K562 (cell line): ENCODE results near the gene EEF1A2. TPM values are rescaled to one million over a fixed set of nuclear protein-coding genes. Genes with fewer than 3 reads are reported as not detected.

Experiments used
- ATAC-seq: fragments of 200-7000 bp; cut with Tn5 transposase; 3 replicates; pipeline ENCODE4 v1.9.1; 2020; ENCODE audit warnings: moderate library complexity
- BruUV-seq: library from RNA; stranded (reverse); fragments of 400-500 nt; replicated peaks from 2 replicates; lab custom pipeline; 2021; lab: Mats Ljungman, UMichigan
- CTCF ChIA-PET: fragments of 300-600 bp; formaldehyde crosslinking; extraction: SDS; loops from one replicate; lab custom pipeline; 2021; ENCODE audit warnings: low intra/inter-chr PET ratio; lab: Yijun Ruan, JAX
- POLR2A ChIA-PET: fragments of 300-600, 350-650 bp; sonication (Branson Sonifier 250); formaldehyde crosslinking; extraction: SDS; loops from one replicate; lab custom pipeline; 2021; ENCODE audit warnings: antibody characterized with exemption, inconsistent platforms; lab: Yijun Ruan, JAX
- DNase-seq, 4 experiments: peaks; one replicate each; pipeline versions ENCODE4 v3.0.0 to v3.0.0-alpha.2; 2011 to 2018; ENCODE audit warnings: low spot score in 3 of 4, mixed read lengths in 3 of 4; ENCODE audit errors: extremely low read depth in 1 of 4
- FAIRE-seq: peaks from 2 replicates; lab custom pipeline; 2011; peaks lifted over from hg19 to GRCh38; lab: Jason Lieb, UNC
- H2AFZ ChIP-seq: 2 replicates; pipeline ENCODE4 v1.6.0; 2011; ENCODE audit warnings: low read depth, low read length, control low read depth, inconsistent platforms
- H3K27ac ChIP-seq: fragments of 200-600 bp; 3 replicates; pipeline ENCODE4 v1.8.0; 2011; ENCODE audit warnings: low read depth, mild to moderate bottlenecking, control low read depth, inconsistent platforms, low read length, moderate library complexity, mixed read lengths; ENCODE audit errors: extremely low read depth
- H3K27me3 ChIP-seq, 2 experiments: fragments of 300-600 bp in 1 of 2; 2 replicates in 1 of 2; 3 replicates in 1 of 2; pipeline versions ENCODE4 v1.6.0 to v1.8.0; 2011; ENCODE audit warnings: inconsistent platforms in 2 of 2, low read length in 2 of 2, mild to moderate bottlenecking in 1 of 2, mixed read lengths in 1 of 2, moderate library complexity in 1 of 2; ENCODE audit not compliant: control insufficient read depth in 2 of 2, insufficient read depth in 2 of 2
- H3K36me3 ChIP-seq: fragments of 300-600 bp; 3 replicates; pipeline ENCODE4 v1.8.0; 2011; ENCODE audit warnings: mild to moderate bottlenecking, low read length, inconsistent platforms; ENCODE audit not compliant: control insufficient read depth, insufficient read depth
- H3K4me1 ChIP-seq, 2 experiments: fragments of 200-600 bp in 1 of 2; replicated peaks in 1 of 2; 2 replicates in 1 of 2; 3 replicates in 1 of 2; pipeline versions ENCODE4 v1.5.1 to v1.8.0; 2011; ENCODE audit warnings: inconsistent platforms in 2 of 2, low read length in 2 of 2, mild to moderate bottlenecking in 1 of 2, mixed read lengths in 1 of 2, moderate library complexity in 1 of 2; ENCODE audit not compliant: control insufficient read depth in 2 of 2, insufficient read depth in 2 of 2
- H3K4me2 ChIP-seq: 2 replicates; pipeline ENCODE4 v1.6.1; 2011; ENCODE audit warnings: low read length, control low read depth, inconsistent platforms, mixed read lengths; ENCODE audit not compliant: insufficient read depth
- H3K4me3 ChIP-seq: fragments of 200-600 bp; sonication (generic), shearing (Covaris generic); 2 replicates; pipeline ENCODE4 v1.5.1; 2016; ENCODE audit warnings: control low read depth, inconsistent platforms
- H3K79me2 ChIP-seq: fragments of 200-600 bp; 3 replicates; pipeline ENCODE4 v1.8.0; 2011; ENCODE audit warnings: low read length, inconsistent platforms; ENCODE audit not compliant: control insufficient read depth, insufficient read depth
- H3K9ac ChIP-seq, 2 experiments: 2 replicates each; pipeline versions ENCODE4 v1.6.0 to v1.6.1; 2011; ENCODE audit warnings: low read depth in 2 of 2, low read length in 2 of 2, control low read depth in 1 of 2, inconsistent platforms in 1 of 2, mild to moderate bottlenecking in 1 of 2, mixed read lengths in 1 of 2; ENCODE audit not compliant: insufficient read depth in 1 of 2
- H3K9me1 ChIP-seq: one replicate; pipeline ENCODE4 v1.6.0; 2011; ENCODE audit warnings: inconsistent platforms, mild to moderate bottlenecking, low read length, moderate library complexity; ENCODE audit not compliant: control insufficient read depth, insufficient read depth
- H3K9me3 ChIP-seq: replicated peaks from 2 replicates; pipeline ENCODE4 v1.5.1; 2011; ENCODE audit warnings: low read depth, low read length, inconsistent platforms; ENCODE audit not compliant: control insufficient read depth, insufficient read depth
- H4K20me1 ChIP-seq: replicated peaks from 2 replicates; pipeline ENCODE4 v1.6.1; 2011; ENCODE audit warnings: low read length, inconsistent platforms, mixed read lengths; ENCODE audit not compliant: control insufficient read depth, insufficient read depth
- ELF4 ChIP-seq: fragments of 450-650 bp; formaldehyde crosslinking; IDR thresholded peaks from 2 replicates; pipeline ENCODE4 v1.4.0; 2022; ENCODE audit warnings: missing genetic modification characterization
- ETS2 ChIP-seq: IDR thresholded peaks from 2 replicates; pipeline ENCODE4 v1.6.1; 2016; ENCODE audit warnings: borderline replicate concordance, missing genetic modification characterization, mild to moderate bottlenecking, moderate library complexity, missing compliant biosample characterization; ENCODE audit not compliant: poor library complexity, severe bottlenecking
- HDAC1 ChIP-seq, 2 experiments: fragments of 450-650 bp; IDR thresholded peaks; 2 replicates each; pipeline ENCODE4 v1.6.1; 2016 to 2017; ENCODE audit warnings: inconsistent platforms in 1 of 2, mild to moderate bottlenecking in 1 of 2, moderate library complexity in 1 of 2
- KAT8 ChIP-seq: fragments of 450-650 bp; IDR thresholded peaks from 2 replicates; pipeline ENCODE4 v1.6.1; 2016; ENCODE audit warnings: low read depth, mild to moderate bottlenecking
- NCOR1 ChIP-seq: fragments of 450-650 bp; IDR thresholded peaks from 2 replicates; pipeline ENCODE4 v1.6.1; 2016; ENCODE audit warnings: mild to moderate bottlenecking, moderate library complexity
- NONO ChIP-seq, 2 experiments: fragments of 200-400 bp in 1 of 2; fragments of 450-650 bp in 1 of 2; formaldehyde crosslinking in 1 of 2; IDR thresholded peaks; 2 replicates each; pipeline ENCODE4 v1.6.1; 2017; ENCODE audit warnings: low read depth in 2 of 2, mild to moderate bottlenecking in 2 of 2, moderate library complexity in 2 of 2, low read length in 1 of 2
- SAP30 ChIP-seq: fragments of 200-600 bp; sonication (generic); IDR thresholded peaks from 2 replicates; pipeline ENCODE4 v1.6.1; 2012; ENCODE audit warnings: borderline replicate concordance, low read depth, mild to moderate bottlenecking, moderate library complexity, low read length, control low read depth, inconsistent platforms; ENCODE audit not compliant: insufficient read depth, poor library complexity, severe bottlenecking
- SMC3 ChIP-seq: conservative IDR thresholded peaks from 2 replicates; pipeline ENCODE4 v1.6.1; 2011; ENCODE audit warnings: low read depth, low read length, improper control_type of control experiment; ENCODE audit not compliant: insufficient read depth
- SRSF7 ChIP-seq: fragments of 200-400 bp; formaldehyde crosslinking; optimal IDR thresholded peaks from 2 replicates; pipeline ENCODE3; 2017; ENCODE audit warnings: mild to moderate bottlenecking, low read depth, low read length
- TARDBP ChIP-seq: fragments of 450-650 bp; IDR thresholded peaks from 2 replicates; pipeline ENCODE4 v1.6.1; 2016
- TEAD2 ChIP-seq: fragments of 450-650 bp; IDR thresholded peaks from 2 replicates; pipeline ENCODE4 v1.6.1; 2016; ENCODE audit warnings: missing genetic modification characterization, control low read depth, missing compliant biosample characterization
- ZNF224 ChIP-seq: sonication (generic); formaldehyde crosslinking; IDR thresholded peaks from 2 replicates; pipeline ENCODE4 v1.8.0; 2022; ENCODE audit warnings: mild to moderate bottlenecking, missing genetic modification reagents
- ZNF282 ChIP-seq: sonication (generic); formaldehyde crosslinking; IDR thresholded peaks from 2 replicates; pipeline ENCODE4 v1.8.1; 2023; ENCODE audit warnings: missing genetic modification reagents
- ZNF384 ChIP-seq: IDR thresholded peaks from 2 replicates; pipeline ENCODE4 v1.6.1; 2012; ENCODE audit warnings: low read depth, low read length, improper control_type of control experiment
- WGBS: fragments of 100-300 bp; shearing (Covaris generic); methylation state at CpG from one replicate; pipeline ENCODE4 v1.1.6; 2016; ENCODE audit warnings: low coverage, mixed read lengths; ENCODE audit not compliant: insufficient coverage; ENCODE audit errors: missing lambda C conversion rate; 5-methylcytosine and 5-hydroxymethylcytosine counted together
- in situ Hi-C: fragments of 300-500 bp; cut with MboI; formaldehyde crosslinking; loops from 4 replicates; pipeline ENCODE4 v1.15.0; 2018; ENCODE audit warnings: inconsistent platforms, mixed read lengths
- intact Hi-C: fragments of 100-400 bp; cut with micrococcal nuclease; formaldehyde crosslinking; loops from 2 replicates; pipeline ENCODE4 v1.14.2; 2022
- polyA plus RNA-seq, 8 experiments: library from polyadenylated mRNA; depleted of rRNA in 4 of 8; stranded (reverse) in 5 of 8; unstranded in 3 of 8; fragments of >200 nt; fragmentation: Nextera tagmentation in 2 of 8; fragmentation: Illumina TruSeq in 1 of 8; extraction: Ambion mirVana in 2 of 8; extraction: Trizol in 1 of 8; gene quantifications; 2 replicates each; pipeline versions ENCODE4 v1.2.1 to v1.2.3, GENCODE V29; 2011 to 2014; ENCODE audit warnings: inconsistent platforms in 1 of 8, missing spikeins in 1 of 8
- total RNA-seq, 7 experiments: library from RNA; depleted of rRNA in 6 of 7; stranded (reverse); fragments of >200 nt in 6 of 7; fragmentation: Illumina TruSeq in 2 of 7; extraction: Trizol in 2 of 7; gene quantifications; 2 replicates each; pipeline versions ENCODE4 v1.2.1 to v1.2.3, GENCODE V29; 2011 to 2021; ENCODE audit warnings: low replicate concordance in 1 of 7
- TF ChIP-seq, protein P1 (sequence below): fragments of 450-650 bp; formaldehyde crosslinking; IDR thresholded peaks from 2 replicates; pipeline ENCODE4 v1.4.0; 2020; ENCODE audit warnings: mild to moderate bottlenecking, moderate library complexity
- TF ChIP-seq, protein P2 (sequence below), 2 experiments: fragments of 450-650 bp in 1 of 2; IDR thresholded peaks; 2 replicates each; pipeline ENCODE4 v1.6.1; 2011 to 2017; ENCODE audit warnings: low read depth in 2 of 2, antibody characterized with exemption in 1 of 2, borderline replicate concordance in 1 of 2, low read length in 1 of 2, mild to moderate bottlenecking in 1 of 2, mixed read lengths in 1 of 2; ENCODE audit not compliant: control insufficient read depth in 1 of 2

The EEF1A2 gene
- total and polyA plus RNA-seq, 9 of the 15 experiments (the other 6 are each of a cell fraction or from before 2014, with no cell fraction given), result 0.04 to 29.6 (median 11.5) TPM

DNA sequence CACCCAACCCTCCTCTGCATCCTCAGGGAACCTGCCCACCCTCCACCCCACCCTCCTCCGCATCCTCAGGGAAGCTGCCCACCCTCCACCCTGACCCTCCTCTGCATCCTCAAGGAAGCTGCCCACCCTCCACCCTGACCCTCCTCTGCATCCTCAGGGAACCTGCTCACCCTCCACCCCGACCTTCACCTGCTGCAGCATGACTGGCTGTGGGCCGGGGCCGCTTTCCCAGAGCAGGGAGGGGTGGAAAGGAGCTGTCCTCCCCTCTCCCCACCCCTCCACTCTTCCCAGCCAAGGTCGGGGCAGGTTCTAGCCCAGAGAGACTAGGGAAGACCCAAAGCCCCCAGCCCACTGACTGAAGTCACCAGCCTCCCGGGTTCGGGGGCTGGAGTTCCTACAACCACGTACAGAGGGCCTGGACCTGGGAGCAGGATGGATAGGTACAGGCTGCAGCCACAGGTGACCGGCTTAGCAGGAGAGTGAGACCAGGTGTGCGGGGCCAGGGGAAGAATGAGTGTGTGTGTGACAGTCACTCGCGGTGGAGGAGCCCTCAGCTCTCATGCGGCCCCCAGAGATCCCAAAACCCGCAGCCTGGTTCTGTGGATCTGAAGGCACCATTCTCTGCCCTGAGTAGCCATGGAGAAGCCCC lies 11.6 kb downstream of the EEF1A2 start:
- Histone ChIP-seq H3K4me1 (peaks cover 0 to 27% of the 10 kb centered on the region in 2 experiments; a peak in 2 of 5 replicates), H3K9me1 (no peaks in the 10 kb centered on the region), H3K4me2 (no peak overlapping the region), H3K36me3 (no peaks in the 10 kb centered on the region), H3K9me3 (no peaks in the 10 kb centered on the region), H3K4me3 (no peak overlapping the region), H3K79me2 (no peaks in the 10 kb centered on the region), H3K9ac (no peak overlapping the region), H3K27ac (no peak overlapping the region), H4K20me1 (peaks cover 8% of the 10 kb centered on the region; the same call in 1 of the 2 replicates), H3K27me3 (peaks cover 9 to 17% of the 10 kb centered on the region in 2 experiments; a peak in 4 of 5 replicates), H2AFZ (no peak overlapping the region)
- ChIA-PET CTCF (no interaction called here), POLR2A (no interaction called here)
- ATAC-seq (no peak), DNase-seq (no peak), FAIRE-seq (no peak)
- intact Hi-C loops, result no loop called here
- in situ Hi-C loops, result no loop called here
- 12% methylated on average over 11 of the region's 14 CpGs for WGBS
- no TSS peak for BruUV-seq
- TF ChIP-seq NONO (IDR thresholded peaks at IDR 0.05; ENCODE audit: low read depth in 2 of 2, low read length in 1 of 2) (no peak), HDAC1 (IDR thresholded peaks at IDR 0.05) (no peak), ZNF384 (no peak), ZNF282 (CRISPR knock-in tag) (no peak), SRSF7 (no peak), ZNF224 (no peak), TEAD2 (tag) (no peak), TARDBP (no peak), KAT8 (no peak), ELF4 (no peak), SMC3 (no peak), SAP30 (no peak), NCOR1 (no peak), ETS2 (tag) (no peak)
- TF ChIP-seq, protein P1, sequence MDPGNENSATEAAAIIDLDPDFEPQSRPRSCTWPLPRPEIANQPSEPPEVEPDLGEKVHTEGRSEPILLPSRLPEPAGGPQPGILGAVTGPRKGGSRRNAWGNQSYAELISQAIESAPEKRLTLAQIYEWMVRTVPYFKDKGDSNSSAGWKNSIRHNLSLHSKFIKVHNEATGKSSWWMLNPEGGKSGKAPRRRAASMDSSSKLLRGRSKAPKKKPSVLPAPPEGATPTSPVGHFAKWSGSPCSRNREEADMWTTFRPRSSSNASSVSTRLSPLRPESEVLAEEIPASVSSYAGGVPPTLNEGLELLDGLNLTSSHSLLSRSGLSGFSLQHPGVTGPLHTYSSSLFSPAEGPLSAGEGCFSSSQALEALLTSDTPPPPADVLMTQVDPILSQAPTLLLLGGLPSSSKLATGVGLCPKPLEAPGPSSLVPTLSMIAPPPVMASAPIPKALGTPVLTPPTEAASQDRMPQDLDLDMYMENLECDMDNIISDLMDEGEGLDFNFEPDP (CRISPR knock-in tag), result no peak
- TF ChIP-seq, protein P2, sequence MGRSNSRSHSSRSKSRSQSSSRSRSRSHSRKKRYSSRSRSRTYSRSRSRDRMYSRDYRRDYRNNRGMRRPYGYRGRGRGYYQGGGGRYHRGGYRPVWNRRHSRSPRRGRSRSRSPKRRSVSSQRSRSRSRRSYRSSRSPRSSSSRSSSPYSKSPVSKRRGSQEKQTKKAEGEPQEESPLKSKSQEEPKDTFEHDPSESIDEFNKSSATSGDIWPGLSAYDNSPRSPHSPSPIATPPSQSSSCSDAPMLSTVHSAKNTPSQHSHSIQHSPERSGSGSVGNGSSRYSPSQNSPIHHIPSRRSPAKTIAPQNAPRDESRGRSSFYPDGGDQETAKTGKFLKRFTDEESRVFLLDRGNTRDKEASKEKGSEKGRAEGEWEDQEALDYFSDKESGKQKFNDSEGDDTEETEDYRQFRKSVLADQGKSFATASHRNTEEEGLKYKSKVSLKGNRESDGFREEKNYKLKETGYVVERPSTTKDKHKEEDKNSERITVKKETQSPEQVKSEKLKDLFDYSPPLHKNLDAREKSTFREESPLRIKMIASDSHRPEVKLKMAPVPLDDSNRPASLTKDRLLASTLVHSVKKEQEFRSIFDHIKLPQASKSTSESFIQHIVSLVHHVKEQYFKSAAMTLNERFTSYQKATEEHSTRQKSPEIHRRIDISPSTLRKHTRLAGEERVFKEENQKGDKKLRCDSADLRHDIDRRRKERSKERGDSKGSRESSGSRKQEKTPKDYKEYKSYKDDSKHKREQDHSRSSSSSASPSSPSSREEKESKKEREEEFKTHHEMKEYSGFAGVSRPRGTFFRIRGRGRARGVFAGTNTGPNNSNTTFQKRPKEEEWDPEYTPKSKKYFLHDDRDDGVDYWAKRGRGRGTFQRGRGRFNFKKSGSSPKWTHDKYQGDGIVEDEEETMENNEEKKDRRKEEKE (IDR thresholded peaks at IDR 0.05; ENCODE audit: borderline replicate concordance in 1 of 2, control insufficient read depth in 1 of 2, low read depth in 2 of 2, low read length in 1 of 2), result no peak
- TF ChIP-seq, all 486 proteins: peak for 0
